ENCODE measurements around the gene HIVEP3.
A peak's percentile ranks its signal among the peaks of the same experiment; 100 is the strongest.

Gene HIVEP3

GRCh38 chr1:41648230-41648629, 270.5 kb downstream of the HIVEP3 start:
- Histone ChIP-seq H3K9ac (ENCODE audit: low read depth, low read length) (no peak overlapping the region), H3K4me1 (ENCODE audit: insufficient read depth, low read length) (peaks cover 70% of the 10 kb centered on the region), H3K79me2 (ENCODE audit: insufficient read depth, low read length) (peaks cover 100% of the 10 kb centered on the region), H3K36me3 (ENCODE audit: insufficient read depth, low read length) (peaks cover 65% of the 10 kb centered on the region), H3K9me3 (ENCODE audit: insufficient read depth, low read length, severe bottlenecking) (no peaks in the 10 kb centered on the region), H3K4me2 (ENCODE audit: insufficient read depth, low read length) (no peak overlapping the region), H2AFZ (ENCODE audit: low read depth, low read length) (no peak overlapping the region), H3K27me3 (ENCODE audit: insufficient read depth, low read length, poor library complexity) (no peaks in the 10 kb centered on the region), H3K27ac (ENCODE audit: low read length) (peak overlapping the region; percentile 77; the same call in 1 of the 2 replicates), H3K4me3 (ENCODE audit: low read depth in 1 of 2, low read length in 2 of 2) (no peak overlapping the region), H4K20me1 (ENCODE audit: insufficient read depth, low read length) (peaks cover 81% of the 10 kb centered on the region)
- ATAC-seq (ENCODE audit: insufficient read depth, low read depth) (no peak), DNase-seq (no peak)
- no peak for TF ChIP-seq CTCF (IDR thresholded peaks at IDR 0.05; ENCODE audit: borderline replicate concordance, extremely low read depth, low read length, poor library complexity, severe bottlenecking)

GRCh38 chr1:41647221-41648135, 271.2 kb downstream of the HIVEP3 start:
- no peak overlapping the region for H3K4me3 ChIP-seq (ENCODE audit: low read depth in 1 of 2, low read length in 2 of 2)
- no peaks in the 10 kb centered on the region for H3K9me3 ChIP-seq (ENCODE audit: insufficient read depth, low read length, severe bottlenecking)
- DNase-seq (no peak), ATAC-seq (ENCODE audit: insufficient read depth, low read depth) (no peak)
- no peak for TF ChIP-seq CTCF (IDR thresholded peaks at IDR 0.05; ENCODE audit: borderline replicate concordance, extremely low read depth, low read length, poor library complexity, severe bottlenecking)
- TF ChIP-seq EZH2 (IDR thresholded peaks at IDR 0.05; ENCODE audit: borderline replicate concordance, low read depth, low read length, severe bottlenecking) = no peak
- no peak overlapping the region for H2AFZ ChIP-seq (ENCODE audit: low read depth, low read length)
- peaks cover 100% of the 10 kb centered on the region for H3K79me2 ChIP-seq (ENCODE audit: insufficient read depth, low read length)
- no peak overlapping the region for H3K4me2 ChIP-seq (ENCODE audit: insufficient read depth, low read length)
- H3K9ac ChIP-seq (ENCODE audit: low read depth, low read length) = peak overlapping the region; percentile 8; the same call in 1 of the 2 replicates
- peaks cover 85% of the 10 kb centered on the region for H4K20me1 ChIP-seq (ENCODE audit: insufficient read depth, low read length)
- H3K27ac ChIP-seq (ENCODE audit: low read length) = peak overlapping the region; percentile 77
- H3K36me3 ChIP-seq (ENCODE audit: insufficient read depth, low read length) = peaks cover 69% of the 10 kb centered on the region
- H3K27me3 ChIP-seq (ENCODE audit: insufficient read depth, low read length, poor library complexity) = no peaks in the 10 kb centered on the region
- H3K4me1 ChIP-seq (ENCODE audit: insufficient read depth, low read length) = peaks cover 65% of the 10 kb centered on the region

GRCh38 chr1:41646186-41646585, 272.5 kb downstream of the HIVEP3 start:
- H3K79me2 ChIP-seq (ENCODE audit: insufficient read depth, low read length) = peaks cover 100% of the 10 kb centered on the region
- H3K36me3 ChIP-seq (ENCODE audit: insufficient read depth, low read length) = peaks cover 71% of the 10 kb centered on the region
- ATAC-seq (ENCODE audit: insufficient read depth, low read depth) = no peak
- peaks cover 94% of the 10 kb centered on the region for H4K20me1 ChIP-seq (ENCODE audit: insufficient read depth, low read length)
- no peak overlapping the region for H3K9ac ChIP-seq (ENCODE audit: low read depth, low read length)
- TF ChIP-seq EZH2 (IDR thresholded peaks at IDR 0.05; ENCODE audit: borderline replicate concordance, low read depth, low read length, severe bottlenecking) = no peak
- no peak for TF ChIP-seq CTCF (IDR thresholded peaks at IDR 0.05; ENCODE audit: borderline replicate concordance, extremely low read depth, low read length, poor library complexity, severe bottlenecking)
- DNase-seq = no peak
- H2AFZ ChIP-seq (ENCODE audit: low read depth, low read length) = no peak overlapping the region
- no peaks in the 10 kb centered on the region for H3K27me3 ChIP-seq (ENCODE audit: insufficient read depth, low read length, poor library complexity)
- peak overlapping the region; percentile 77 for H3K27ac ChIP-seq (ENCODE audit: low read length)
- H3K4me1 ChIP-seq (ENCODE audit: insufficient read depth, low read length) = peaks cover 65% of the 10 kb centered on the region
- no peak overlapping the region for H3K4me2 ChIP-seq (ENCODE audit: insufficient read depth, low read length)
- no peaks in the 10 kb centered on the region for H3K9me3 ChIP-seq (ENCODE audit: insufficient read depth, low read length, severe bottlenecking)
- H3K4me3 ChIP-seq (ENCODE audit: low read depth in 1 of 2, low read length in 2 of 2) = no peak overlapping the region

Data from DND-41 (cell line).